Measurements from ENCODE around the gene ZNF91.

DNA sequence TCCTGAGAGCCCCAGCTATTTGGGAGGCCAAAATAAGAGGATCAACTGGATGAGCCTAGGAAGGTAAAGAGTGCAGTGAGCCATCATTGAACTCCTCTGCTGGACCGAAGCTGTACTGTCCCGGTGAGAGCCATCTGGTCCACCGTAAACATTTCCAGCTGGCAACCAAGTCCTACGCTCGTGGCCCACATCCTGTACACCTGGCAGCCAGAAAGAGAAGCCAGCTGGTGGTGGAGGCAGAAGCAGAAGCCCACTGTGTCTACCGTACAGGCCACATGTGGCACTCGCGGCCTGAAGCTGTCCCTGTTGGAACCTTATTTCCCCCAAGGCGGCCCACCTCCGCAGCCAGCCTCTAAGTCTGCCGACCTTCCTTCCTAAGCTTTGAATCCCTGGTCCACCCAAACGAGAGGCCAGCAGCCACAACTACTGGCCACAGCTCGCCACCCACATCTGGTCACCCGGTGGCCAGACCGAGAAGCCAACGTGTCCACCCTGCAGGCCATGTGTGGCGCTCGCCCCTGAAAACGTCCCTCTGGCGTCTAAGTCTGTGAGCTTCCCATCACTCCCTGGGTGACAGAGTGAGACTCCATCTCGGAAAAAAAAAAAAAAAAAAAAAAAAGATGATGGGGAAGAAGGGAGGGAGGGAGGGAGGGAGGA, 14.2 kb upstream of the ZNF91 start:
- TF ChIP-seq, protein P1, sequence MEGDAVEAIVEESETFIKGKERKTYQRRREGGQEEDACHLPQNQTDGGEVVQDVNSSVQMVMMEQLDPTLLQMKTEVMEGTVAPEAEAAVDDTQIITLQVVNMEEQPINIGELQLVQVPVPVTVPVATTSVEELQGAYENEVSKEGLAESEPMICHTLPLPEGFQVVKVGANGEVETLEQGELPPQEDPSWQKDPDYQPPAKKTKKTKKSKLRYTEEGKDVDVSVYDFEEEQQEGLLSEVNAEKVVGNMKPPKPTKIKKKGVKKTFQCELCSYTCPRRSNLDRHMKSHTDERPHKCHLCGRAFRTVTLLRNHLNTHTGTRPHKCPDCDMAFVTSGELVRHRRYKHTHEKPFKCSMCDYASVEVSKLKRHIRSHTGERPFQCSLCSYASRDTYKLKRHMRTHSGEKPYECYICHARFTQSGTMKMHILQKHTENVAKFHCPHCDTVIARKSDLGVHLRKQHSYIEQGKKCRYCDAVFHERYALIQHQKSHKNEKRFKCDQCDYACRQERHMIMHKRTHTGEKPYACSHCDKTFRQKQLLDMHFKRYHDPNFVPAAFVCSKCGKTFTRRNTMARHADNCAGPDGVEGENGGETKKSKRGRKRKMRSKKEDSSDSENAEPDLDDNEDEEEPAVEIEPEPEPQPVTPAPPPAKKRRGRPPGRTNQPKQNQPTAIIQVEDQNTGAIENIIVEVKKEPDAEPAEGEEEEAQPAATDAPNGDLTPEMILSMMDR (IDR thresholded peaks at IDR 0.05; ENCODE audit: poor library complexity, severe bottlenecking): no peak
- TF ChIP-seq EZH2 (IDR thresholded peaks at IDR 0.05; ENCODE audit: borderline replicate concordance, insufficient read depth, low read length, poor library complexity, severe bottlenecking): no peak
- TF ChIP-seq SMC3 (conservative IDR thresholded peaks at IDR 0.05; ENCODE audit: poor library complexity): no peak
